Fibroblast of lung (primary cell): ENCODE data around the gene GDI2.

Experiments used
- EZH2 ChIP-seq: IDR thresholded peaks from 2 replicates; pipeline ENCODE4 v1.5.1; 2012; ENCODE audit warnings: low read length, control low read depth, mild to moderate bottlenecking; ENCODE audit errors: missing control alignments
- TF ChIP-seq, protein P1 (sequence below), 2 donors: IDR thresholded peaks in 1 of 2; conservative IDR thresholded peaks in 1 of 2; 1 replicate in 1 of 2; 2 replicates in 1 of 2; pipeline ENCODE4 v1.5.1; 2011 to 2012; ENCODE audit warnings: low read length in 2 of 2, control low read depth in 1 of 2, inconsistent platforms in 1 of 2, low read depth in 1 of 2, mild to moderate bottlenecking in 1 of 2

DNA sequence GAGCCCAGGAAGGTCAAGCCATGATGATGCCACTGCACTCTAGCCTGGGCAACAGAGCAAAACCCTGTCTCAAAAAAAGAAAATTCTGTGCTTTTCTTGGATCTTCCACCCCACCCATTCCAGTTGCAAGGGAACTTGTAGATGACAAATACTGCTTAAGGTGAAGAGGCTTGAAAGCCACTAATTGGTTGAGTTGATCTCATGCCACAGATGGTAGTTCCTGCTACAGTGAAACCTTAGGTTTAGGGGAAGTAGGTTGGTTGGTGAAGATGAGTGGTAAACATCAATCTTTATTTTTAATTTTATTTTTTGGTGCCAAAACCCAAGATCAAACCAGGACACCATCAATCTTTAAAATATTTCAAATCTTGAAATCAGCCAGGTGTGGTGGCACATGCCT is 2.9 kb upstream of the GDI2 start:
- TF ChIP-seq, protein P1, sequence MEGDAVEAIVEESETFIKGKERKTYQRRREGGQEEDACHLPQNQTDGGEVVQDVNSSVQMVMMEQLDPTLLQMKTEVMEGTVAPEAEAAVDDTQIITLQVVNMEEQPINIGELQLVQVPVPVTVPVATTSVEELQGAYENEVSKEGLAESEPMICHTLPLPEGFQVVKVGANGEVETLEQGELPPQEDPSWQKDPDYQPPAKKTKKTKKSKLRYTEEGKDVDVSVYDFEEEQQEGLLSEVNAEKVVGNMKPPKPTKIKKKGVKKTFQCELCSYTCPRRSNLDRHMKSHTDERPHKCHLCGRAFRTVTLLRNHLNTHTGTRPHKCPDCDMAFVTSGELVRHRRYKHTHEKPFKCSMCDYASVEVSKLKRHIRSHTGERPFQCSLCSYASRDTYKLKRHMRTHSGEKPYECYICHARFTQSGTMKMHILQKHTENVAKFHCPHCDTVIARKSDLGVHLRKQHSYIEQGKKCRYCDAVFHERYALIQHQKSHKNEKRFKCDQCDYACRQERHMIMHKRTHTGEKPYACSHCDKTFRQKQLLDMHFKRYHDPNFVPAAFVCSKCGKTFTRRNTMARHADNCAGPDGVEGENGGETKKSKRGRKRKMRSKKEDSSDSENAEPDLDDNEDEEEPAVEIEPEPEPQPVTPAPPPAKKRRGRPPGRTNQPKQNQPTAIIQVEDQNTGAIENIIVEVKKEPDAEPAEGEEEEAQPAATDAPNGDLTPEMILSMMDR (conservative IDR thresholded peaks at IDR 0.05 in 1 of 2, IDR thresholded peaks at IDR 0.05 in 1 of 2; ENCODE audit: low read depth in 1 of 2, low read length in 2 of 2) = no peak
- no peak for TF ChIP-seq EZH2
